NCI-H1436 treated with DMSO at 0.1 percent for 48 hours (cell line): Measurements from ENCODE around the gene INPP5F.
"Not testable (repeated sequence)": the region's sequence is repeated elsewhere in the genome, so short reads cannot be mapped to it uniquely, and the experiment has no call there.

Experiments
- DNase-seq: peaks from one replicate; lab custom pipeline; 2025; lab: John Stamatoyannopoulos, UW

The INPP5F gene

DNA sequence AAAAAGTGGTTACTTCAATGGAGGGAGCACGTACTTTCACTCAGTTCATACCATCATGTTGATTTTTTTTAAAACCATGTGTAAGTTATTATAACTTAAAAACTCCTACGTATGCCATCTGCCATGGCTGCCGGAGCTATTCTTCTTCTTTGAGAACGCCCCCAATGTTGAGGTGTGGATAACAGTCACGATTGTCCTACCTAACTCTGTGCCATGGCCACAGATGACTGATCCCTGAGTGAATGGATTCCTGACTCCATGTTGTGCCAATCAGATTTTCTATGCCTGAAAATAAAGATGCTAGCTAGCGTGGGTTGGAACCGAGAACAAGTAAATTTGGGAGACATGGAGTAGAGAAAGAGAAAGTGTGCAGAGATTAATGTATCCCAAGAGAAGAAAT, 141.5 kb downstream of the INPP5F start:
- DNase-seq, result no peak

DNA sequence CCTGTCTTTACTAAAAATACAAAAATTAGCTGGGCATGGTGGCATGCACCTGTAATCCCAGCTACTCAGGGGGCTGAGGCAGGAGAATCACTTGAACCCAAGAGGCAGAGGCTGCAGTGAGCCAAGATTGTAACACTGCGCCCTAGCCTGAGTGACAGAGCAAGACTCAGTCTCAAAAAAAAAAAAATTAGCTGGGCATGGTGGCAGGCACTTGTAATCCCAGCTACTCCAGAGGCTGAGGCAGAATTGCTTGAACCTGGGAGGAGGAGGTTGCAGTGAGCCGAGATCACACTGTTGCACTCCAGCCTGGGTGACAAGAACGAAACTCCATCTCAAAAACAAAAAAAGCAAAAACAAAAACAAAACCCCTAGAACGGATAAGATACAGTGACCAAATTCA, 143.5 kb downstream of the INPP5F start:
- not testable (repeated sequence) for DNase-seq

DNA sequence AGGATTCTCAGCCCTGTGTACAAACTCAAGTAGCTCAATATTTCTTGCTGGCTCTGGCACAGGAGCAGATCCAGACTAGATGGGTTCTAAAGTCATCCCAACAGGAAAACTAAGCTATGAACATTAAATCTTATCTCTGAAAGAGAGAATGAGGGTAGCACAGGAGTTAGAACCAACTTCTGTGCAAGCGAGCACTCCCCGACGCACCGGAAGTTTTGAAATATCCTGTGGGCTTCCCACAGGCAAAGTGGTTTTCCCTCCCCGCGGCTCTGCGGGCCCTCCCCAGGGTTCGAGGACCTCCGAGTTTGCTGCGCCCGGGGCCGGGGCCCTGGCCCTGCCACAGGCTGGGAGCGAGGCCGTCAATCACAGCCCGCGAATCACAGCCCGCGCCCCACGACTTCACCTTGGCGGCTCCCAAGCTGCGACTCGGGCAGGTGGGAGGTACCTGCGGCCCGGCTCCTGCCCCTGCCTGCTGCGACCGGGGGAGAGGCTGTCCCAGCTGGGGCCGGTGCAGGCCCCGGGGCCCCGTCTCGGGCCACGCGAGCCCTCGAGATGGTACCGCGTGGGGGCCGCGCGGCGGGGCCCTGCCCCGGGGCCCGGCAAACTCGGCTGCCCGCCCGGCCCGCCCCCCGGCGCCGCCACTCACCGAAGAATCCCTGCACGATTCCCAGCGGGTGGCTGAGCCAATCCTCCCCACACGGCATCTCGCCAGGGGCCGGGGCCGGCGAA, 146.2 kb downstream of the INPP5F start:
- no peak for DNase-seq

DNA sequence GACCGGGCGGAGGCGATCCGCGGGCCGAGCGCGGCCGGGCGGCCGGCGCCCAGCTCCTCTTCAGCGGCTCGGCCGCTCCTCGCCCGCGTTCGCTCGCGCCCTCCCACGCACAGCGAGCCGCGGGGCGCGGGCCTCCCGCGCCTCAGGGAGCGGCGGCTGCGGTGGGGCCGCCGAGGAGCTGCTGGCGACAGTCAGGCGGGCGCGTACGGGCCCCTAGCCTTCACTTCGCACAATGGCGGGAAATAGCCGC, 146.7 kb downstream of the INPP5F start, which contains the start of gene MCMBP:
Gene MCMBP, minus strand, starts transcription at position 234 of the 250 bp plus-strand sequence. CDS start 259 bp downstream, outside the sequence.
- DNase-seq, result no peak

DNA sequence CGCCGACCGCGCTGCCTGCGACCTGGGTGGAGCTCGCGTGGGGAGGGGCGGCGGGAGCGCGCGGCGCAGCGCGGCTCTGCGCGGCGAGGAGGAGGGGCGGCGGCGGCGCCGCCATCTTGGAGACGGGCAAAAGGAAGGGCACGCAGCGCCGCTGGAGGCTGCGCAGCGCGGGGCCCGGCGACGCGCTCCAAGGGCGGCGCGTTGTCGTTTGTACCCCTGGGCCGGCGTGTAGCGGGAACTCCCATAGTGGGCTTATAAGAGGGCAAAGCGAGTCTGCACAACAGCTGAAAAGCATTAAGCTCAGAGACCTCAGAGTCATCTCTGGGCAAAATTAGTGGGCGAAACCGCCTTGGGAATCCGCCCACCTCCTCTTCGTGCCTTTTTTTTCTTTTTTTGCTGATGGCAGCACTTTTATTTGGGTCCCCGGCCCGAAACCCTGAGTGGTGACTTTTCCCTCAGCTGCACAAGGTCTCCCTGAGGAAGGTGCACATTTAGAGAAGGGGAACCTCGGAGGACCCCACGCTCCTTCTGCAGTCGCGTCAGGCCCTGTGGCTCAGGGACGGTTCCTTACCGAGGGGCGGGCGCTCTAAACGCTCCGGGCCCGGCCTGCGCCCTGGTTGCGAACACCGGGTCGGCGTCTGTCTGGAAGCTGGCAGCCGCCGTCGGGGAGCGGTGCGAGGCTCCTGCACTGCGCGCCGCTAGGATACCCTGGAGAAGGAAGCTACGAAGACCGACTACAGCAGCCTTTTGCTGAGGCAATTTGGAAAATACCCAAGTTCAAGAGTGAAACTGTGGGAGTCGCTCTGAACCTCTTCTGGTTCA, 147.2 kb downstream of the INPP5F start:
- peak; percentile 65 for DNase-seq

DNA sequence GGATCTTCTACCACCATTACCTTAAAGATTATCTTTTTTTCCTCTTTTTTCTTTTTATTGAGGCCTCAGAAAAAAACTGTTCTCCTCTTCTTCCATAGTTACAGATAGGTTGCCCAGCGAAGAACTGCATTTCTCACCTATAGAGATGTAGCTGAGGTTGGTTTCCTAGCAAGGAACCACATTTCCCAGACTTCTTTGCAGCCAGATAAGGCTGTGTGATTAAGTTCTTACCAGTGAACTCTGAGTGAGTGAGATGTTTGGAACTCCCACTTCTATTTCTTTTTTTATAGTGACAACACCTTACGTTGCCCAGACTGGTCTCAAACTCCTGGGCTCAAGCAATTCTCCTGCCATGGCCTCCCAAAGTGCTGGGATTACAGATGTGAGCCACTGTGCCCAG, 152.7 kb downstream of the INPP5F start:
- no peak for DNase-seq
